ENCODE measurements around the gene TMBIM4. TPM values are rescaled to one million over a fixed set of nuclear protein-coding genes. Genes with fewer than 3 reads are reported as not detected.

TMBIM4 gene
- total RNA-seq, 1 donor, result 175 TPM

DNA sequence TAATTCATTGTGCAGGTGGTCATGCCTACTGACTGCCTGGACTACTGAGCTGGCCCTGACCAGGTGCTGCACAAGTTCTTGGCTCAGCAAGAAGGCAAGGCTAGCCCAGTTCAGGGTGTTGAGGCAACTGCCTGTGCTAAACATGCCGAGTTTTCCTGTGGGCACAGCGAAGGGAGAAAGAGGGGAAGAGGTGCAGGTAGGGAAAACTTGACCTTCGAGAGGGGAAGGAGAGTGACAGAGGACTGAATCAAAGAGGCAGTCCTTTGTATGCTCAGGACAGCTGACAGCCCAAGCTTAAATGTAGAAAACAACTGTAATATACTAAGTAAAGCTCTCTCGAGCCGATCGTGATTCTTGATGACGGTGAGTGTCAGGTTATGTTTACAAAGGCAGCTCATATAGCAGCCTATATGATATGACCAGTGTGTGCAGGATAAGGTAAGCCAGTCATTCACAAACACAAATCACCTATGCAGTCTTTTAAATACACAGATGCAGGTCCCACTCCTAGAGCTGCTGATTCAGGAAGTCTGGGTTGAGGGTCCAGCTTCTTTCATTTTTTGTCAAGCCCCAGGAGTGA, 21.8 kb upstream of the TMBIM4 start:
- no peak for DNase-seq (ENCODE audit: low read depth)
- no peak overlapping the region for H3K4me3 ChIP-seq (ENCODE audit: low read depth, low read length)
- TF ChIP-seq, protein P1, sequence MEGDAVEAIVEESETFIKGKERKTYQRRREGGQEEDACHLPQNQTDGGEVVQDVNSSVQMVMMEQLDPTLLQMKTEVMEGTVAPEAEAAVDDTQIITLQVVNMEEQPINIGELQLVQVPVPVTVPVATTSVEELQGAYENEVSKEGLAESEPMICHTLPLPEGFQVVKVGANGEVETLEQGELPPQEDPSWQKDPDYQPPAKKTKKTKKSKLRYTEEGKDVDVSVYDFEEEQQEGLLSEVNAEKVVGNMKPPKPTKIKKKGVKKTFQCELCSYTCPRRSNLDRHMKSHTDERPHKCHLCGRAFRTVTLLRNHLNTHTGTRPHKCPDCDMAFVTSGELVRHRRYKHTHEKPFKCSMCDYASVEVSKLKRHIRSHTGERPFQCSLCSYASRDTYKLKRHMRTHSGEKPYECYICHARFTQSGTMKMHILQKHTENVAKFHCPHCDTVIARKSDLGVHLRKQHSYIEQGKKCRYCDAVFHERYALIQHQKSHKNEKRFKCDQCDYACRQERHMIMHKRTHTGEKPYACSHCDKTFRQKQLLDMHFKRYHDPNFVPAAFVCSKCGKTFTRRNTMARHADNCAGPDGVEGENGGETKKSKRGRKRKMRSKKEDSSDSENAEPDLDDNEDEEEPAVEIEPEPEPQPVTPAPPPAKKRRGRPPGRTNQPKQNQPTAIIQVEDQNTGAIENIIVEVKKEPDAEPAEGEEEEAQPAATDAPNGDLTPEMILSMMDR (IDR thresholded peaks at IDR 0.05; ENCODE audit: insufficient read depth, low read depth, low read length), result no peak

- TF ChIP-seq, protein P1 (IDR thresholded peaks at IDR 0.05; ENCODE audit: insufficient read depth, low read depth, low read length), result no peak
- no peak overlapping the region for H3K4me3 ChIP-seq (ENCODE audit: low read depth, low read length)
- DNase-seq (ENCODE audit: low read depth), result peak; percentile 14
These were observed 20.9 kb upstream of the TMBIM4 start for GRCh38 chr12:66190519-66191370.

- peak overlapping the region; percentile 65 for H3K4me3 ChIP-seq (ENCODE audit: low read depth, low read length)
- TF ChIP-seq, protein P1 (IDR thresholded peaks at IDR 0.05; ENCODE audit: insufficient read depth, low read depth, low read length), result no peak
These were observed 20.1 kb upstream of the TMBIM4 start for GRCh38 chr12:66189889-66190288.

GRCh38 chr12:66189486-66189843, 19.7 kb upstream of the TMBIM4 start:
- H3K4me3 ChIP-seq (ENCODE audit: low read depth, low read length), result peak overlapping the region; percentile 65
- DNase-seq (ENCODE audit: low read depth), result no peak
- TF ChIP-seq, protein P1 (IDR thresholded peaks at IDR 0.05; ENCODE audit: insufficient read depth, low read depth, low read length), result no peak

More at GRCh38 chr12:66189889-66190288, 20.1 kb upstream of the TMBIM4 start:
- no peak for DNase-seq (ENCODE audit: low read depth)

DNA sequence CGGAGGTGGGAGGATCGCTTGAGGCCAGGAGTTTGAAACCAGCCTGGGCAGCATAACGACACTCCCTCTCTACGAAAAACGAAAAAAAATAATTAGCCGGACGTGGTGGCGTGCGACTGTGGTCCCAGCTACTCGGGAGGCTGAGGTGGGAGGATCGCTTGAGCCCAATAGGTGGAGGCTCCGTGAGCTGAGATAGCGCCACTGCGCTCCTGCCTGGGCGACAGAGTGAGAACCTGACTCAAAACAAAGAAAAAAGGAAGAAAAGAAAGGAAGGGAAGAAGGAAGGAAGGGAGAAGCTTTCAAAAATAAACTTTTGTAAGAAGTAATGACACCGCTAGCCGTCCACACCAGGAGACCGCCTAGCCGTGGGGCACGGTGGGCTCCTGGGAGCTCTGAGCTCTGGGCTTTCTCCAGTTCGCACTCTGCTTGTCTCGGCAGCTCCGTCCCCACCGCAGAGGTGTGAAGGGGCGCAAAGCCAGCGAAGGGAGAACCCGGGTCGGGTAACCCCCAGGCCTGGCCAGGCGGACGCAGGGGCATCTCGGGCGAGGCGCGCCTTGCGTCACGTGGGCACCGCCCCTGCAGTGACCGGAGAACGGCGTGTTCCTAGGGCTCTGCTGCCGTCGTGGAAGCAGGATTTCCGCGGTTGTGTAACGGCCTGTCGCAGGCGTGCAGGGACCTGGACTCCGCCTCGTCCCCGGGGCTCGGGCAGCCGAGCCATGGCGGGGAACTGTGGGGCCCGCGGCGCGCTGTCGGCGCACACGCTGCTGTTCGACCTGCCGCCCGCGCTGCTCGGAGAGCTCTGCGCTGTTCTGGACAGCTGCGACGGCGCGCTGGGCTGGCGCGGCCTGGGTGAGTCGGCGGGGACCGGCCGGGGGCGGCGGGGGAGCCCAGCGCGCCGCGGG, 19.0 kb upstream of the TMBIM4 start, which contains the start of gene IRAK3:
Gene IRAK3 (plus strand): TSS at position 631 of the 902 bp plus-strand sequence. CDS start 86 bp downstream, at position 717.
- peak within 1 kb of the TSS; percentile 65 for H3K4me3 ChIP-seq (ENCODE audit: low read depth, low read length)
- DNase-seq (ENCODE audit: low read depth), result peak; percentile 66
- TF ChIP-seq, protein P1 (IDR thresholded peaks at IDR 0.05; ENCODE audit: insufficient read depth, low read depth, low read length), result no peak

DNA sequence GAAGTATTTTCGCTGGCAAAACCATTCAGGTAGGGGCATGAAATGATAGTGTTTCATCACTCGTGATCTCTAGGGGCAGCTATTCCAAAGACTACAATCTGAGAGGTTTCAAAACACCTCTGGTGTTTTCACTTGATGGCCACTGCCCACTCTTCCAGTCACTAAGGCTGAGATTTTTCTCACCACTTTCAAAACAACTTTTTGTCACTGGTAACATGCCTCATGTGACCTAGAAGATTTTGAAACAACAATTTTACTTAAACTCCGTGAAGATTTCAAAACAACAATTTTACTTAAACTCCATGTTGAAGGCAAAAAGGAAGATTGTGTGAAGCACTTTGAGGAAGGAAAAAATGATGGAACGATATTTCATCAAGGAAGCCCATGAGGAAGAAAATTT, 18.0 kb upstream of the TMBIM4 start:
- TF ChIP-seq, protein P1 (IDR thresholded peaks at IDR 0.05; ENCODE audit: insufficient read depth, low read depth, low read length), result no peak
- no peak for DNase-seq (ENCODE audit: low read depth)
- H3K4me3 ChIP-seq (ENCODE audit: low read depth, low read length), result no peak overlapping the region
